HEK293T (cell line): ENCODE measurements around the gene ARL4D.
"Not testable (repeated sequence)": the region's sequence is repeated elsewhere in the genome, so short reads cannot be mapped to it uniquely, and the experiment has no call there.

Source experiments
- CTCF ChIA-PET: fragments of 350-600 bp; formaldehyde crosslinking; extraction: SDS; loops from one replicate; lab custom pipeline; 2021; ENCODE audit warnings: antibody characterized with exemption, inconsistent platforms; lab: Yijun Ruan, JAX
- POLR2A ChIA-PET: fragments of 350-600 bp; formaldehyde crosslinking; extraction: SDS; loops from one replicate; lab custom pipeline; 2020; ENCODE audit warnings: antibody characterized with exemption, inconsistent platforms; lab: Yijun Ruan, JAX
- DNase-seq: peaks from one replicate; pipeline ENCODE4 v3.0.0; 2012; ENCODE audit warnings: mixed read lengths; ENCODE audit errors: extremely low spot score
- ARNT ChIP-seq: fragments of 450-650 bp; IDR thresholded peaks from 2 replicates; pipeline ENCODE4 v1.6.1; 2017; ENCODE audit warnings: mild to moderate bottlenecking
- BHLHE40 ChIP-seq: fragments of 450-650 bp; IDR thresholded peaks from 2 replicates; pipeline ENCODE4 v1.6.1; 2016; ENCODE audit warnings: mild to moderate bottlenecking, moderate library complexity, borderline replicate concordance
- CTBP1 ChIP-seq: fragments of 450-650 bp; IDR thresholded peaks from 2 replicates; pipeline ENCODE4 v1.6.1; 2016; ENCODE audit warnings: borderline replicate concordance
- ELF4 ChIP-seq: fragments of 450-650 bp; IDR thresholded peaks from 2 replicates; pipeline ENCODE4 v1.6.1; 2017; ENCODE audit warnings: antibody characterized with exemption
- FOXA1 ChIP-seq: fragments of 450-650 bp; IDR thresholded peaks from 2 replicates; pipeline ENCODE4 v1.6.1; 2016; ENCODE audit warnings: mild to moderate bottlenecking
- FOXK2 ChIP-seq: fragments of 450-650 bp; IDR thresholded peaks from 2 replicates; pipeline ENCODE4 v1.6.1; 2016; ENCODE audit warnings: mild to moderate bottlenecking
- FOXM1 ChIP-seq: fragments of 450-650 bp; IDR thresholded peaks from 2 replicates; pipeline ENCODE4 v1.6.1; 2017; ENCODE audit warnings: mild to moderate bottlenecking, borderline replicate concordance
- HDGF ChIP-seq: fragments of 450-650 bp; IDR thresholded peaks from 2 replicates; pipeline ENCODE4 v1.6.1; 2017; ENCODE audit warnings: antibody characterized with exemption, borderline replicate concordance
- L3MBTL2 ChIP-seq: fragments of 450-650 bp; conservative IDR thresholded peaks from 2 replicates; pipeline ENCODE4 v1.6.1; 2016; ENCODE audit warnings: mild to moderate bottlenecking
- LEF1 ChIP-seq: fragments of 450-650 bp; IDR thresholded peaks from 2 replicates; pipeline ENCODE4 v1.6.1; 2017; ENCODE audit warnings: mild to moderate bottlenecking, borderline replicate concordance
- NFRKB ChIP-seq: fragments of 450-650 bp; IDR thresholded peaks from 2 replicates; pipeline ENCODE4 v1.6.1; 2016; ENCODE audit warnings: mild to moderate bottlenecking, moderate library complexity
- SP1 ChIP-seq: fragments of 450-650 bp; IDR thresholded peaks from 2 replicates; pipeline ENCODE4 v1.6.1; 2017
- SUZ12 ChIP-seq: fragments of 450-650 bp; IDR thresholded peaks from 2 replicates; pipeline ENCODE4 v1.6.1; 2016; ENCODE audit warnings: mild to moderate bottlenecking
- TARDBP ChIP-seq: fragments of 450-650 bp; IDR thresholded peaks from 2 replicates; pipeline ENCODE4 v1.6.1; 2016
- ZNF384 ChIP-seq: fragments of 450-650 bp; IDR thresholded peaks from 2 replicates; pipeline ENCODE4 v1.6.1; 2016
- TF ChIP-seq, protein P1 (sequence below): fragments of 450-650 bp; IDR thresholded peaks from 2 replicates; pipeline ENCODE4 v1.6.1; 2016

The ARL4D gene

DNA sequence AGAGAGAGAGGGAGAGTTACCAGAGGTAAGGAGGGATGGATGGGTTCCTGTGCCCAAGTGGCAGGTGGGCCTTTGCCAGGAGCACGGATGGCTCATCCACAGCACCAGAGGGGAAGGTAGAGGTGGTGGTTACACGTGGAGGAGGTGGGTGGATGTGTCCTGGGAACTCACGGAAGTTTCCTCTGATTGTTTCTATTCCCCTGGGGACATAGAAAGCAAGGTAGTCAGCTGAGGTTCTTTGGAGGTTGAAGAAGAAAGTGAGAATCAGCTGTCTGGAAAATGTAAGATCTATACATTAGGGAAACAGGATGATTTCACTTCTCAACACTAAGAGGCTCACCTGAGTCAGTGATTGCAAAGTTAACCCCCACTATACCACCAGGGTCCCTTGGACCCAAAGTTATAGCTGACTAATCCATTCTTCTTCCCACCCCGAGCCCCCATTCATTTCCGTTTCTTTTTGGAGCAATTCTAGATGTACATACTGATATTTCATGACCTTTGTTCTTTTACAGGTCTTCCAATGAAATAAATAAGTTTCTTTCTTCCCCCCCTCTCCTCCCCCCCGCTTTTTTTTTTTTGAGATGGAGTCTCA is 27.5 kb upstream of the ARL4D start:
- TF ChIP-seq SP1 (no peak), BHLHE40 (no peak), FOXA1 (no peak), LEF1 (no peak)
- DNase-seq: no peak
- ChIA-PET CTCF (no interaction called here), POLR2A (interaction anchor here (5.2 to 5.7 kb wide), 2 partner anchors 15 to 24 kb away, joined by 232 to 244 read pairs; partner anchors contain the start of gene ARL4D)

DNA sequence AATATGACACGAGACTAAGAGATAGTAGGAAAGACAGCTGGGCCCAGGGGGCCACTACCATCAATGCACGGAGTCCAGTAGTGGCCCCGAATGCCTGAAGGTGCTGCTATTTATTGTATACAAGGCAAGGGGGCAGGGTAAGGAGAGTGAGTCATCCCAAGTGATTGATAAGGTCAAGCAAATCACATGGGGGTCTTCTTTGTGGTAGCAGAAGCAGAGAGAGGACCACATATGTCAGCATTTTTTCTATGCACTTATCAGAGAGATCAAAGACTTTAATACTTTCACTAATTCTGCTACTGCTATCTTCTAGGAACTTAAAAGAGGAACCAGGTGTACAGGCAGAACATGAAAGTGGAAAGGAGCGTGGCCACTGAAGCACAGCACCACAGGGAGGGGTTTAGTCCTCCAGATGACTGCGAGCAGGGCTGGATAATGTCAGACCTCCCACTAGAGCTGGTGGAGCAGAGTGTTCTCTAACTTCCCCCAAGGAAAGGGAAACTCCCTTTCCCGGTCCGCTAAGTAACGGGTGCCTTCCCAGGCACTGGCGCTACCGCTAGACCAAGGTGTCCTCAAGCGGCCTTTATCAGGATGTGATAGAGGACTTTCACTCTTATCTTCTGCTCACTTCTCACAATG is 26.4 kb upstream of the ARL4D start:
- CTCF ChIA-PET: no interaction called here
- POLR2A ChIA-PET: interaction anchor here (1.2 kb wide), 2 partner anchors 16 to 57 kb away, joined by 5 to 10 read pairs; no protein-coding TSS in a partner anchor
- TF ChIP-seq FOXM1: no peak
- no peak for DNase-seq

DNA sequence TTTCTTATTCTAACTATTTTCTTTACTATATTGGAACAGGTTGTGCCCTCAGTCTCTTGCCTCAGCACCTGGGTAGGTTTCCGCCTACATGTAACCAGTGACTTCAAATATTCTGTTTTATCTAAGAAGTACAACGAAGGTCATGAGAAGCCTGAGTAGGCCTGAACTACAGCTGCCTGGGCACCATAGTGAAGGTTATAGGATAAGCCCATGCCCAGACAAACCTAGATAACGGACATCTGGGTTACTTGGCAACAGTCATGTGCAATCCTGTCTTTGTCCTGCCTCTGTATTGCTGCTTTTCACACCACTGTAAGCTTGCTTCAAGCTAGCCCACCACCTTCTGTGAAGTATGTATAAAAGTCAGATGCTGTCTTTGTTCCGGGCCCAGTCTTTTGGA is 25.4 kb upstream of the ARL4D start:
- no peak for DNase-seq
- CTCF ChIA-PET: no interaction called here
- POLR2A ChIA-PET: interaction anchor here (1.2 kb wide), 2 partner anchors 15 to 58 kb away, joined by 5 to 10 read pairs; no protein-coding TSS in a partner anchor

DNA sequence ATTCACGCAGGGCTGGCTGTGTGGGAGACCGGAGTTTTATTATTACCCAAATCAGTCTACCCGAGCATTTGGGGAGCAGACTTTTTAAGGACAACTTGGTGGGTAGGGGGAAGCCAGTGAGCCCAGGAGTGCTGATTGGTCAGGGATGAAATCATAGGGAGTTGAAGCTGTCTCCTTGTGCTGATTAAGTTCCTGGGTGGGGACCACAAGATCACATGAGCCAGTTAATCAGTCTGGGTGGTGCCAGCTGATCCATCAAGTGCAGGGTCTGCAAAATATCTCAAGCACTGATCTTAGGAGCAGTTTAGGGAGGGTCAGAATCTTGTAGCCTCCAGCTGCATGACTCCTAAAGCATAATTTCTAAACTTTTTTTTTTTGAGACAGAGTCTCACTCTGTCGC is 22.9 kb upstream of the ARL4D start:
- CTCF ChIA-PET, DNase-seq: not testable (repeated sequence)
- POLR2A ChIA-PET: interaction anchor here (1.0 to 5.4 kb wide), 3 partner anchors 7 to 23 kb away, joined by 3 to 55 read pairs (median 9); partner anchors contain the start of gene ARL4D

More for the DNA sequence above, 25.4 kb upstream of the ARL4D start:
- TF ChIP-seq FOXA1 (no peak), BHLHE40 (no peak), FOXK2 (no peak)

DNA sequence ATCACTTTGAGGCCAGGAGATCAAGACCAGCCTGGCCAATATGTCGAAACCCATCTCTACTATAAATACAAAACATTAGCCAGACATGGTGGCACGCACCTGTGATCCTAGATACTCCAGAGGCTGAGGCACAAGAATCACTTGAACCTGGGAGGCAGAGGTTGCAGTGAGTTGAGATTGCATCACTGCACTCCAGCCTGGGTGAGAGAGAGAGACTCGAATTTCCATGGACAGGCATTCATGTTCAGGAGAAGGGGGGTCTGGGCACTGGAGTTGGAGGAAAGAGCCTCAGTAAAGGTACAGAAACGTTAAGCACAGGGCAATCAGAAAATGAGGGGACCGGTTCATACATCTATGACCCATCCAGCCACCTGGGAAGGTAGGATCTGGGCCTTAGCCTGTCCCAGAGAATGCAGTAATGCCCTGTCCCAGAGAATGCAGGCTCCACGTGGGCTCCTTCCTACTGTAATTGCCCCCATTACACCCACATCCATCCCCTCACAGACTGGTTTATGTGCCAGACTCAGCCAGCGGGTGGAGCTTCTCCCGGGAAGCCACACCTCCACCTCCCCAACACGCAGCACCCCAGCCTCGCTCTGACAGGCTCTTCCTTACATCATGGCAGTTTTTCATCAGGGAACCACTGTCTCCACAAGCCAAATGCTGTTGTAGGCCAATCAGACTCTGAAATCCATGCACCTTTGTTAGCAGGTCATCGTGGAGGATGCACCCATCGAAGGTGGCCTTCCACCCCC is 21.6 kb upstream of the ARL4D start:
- DNase-seq: no peak
- CTCF ChIA-PET: no interaction called here
- POLR2A ChIA-PET: interaction anchor here (5.4 kb wide), 1 partner anchor 8 kb away, joined by 55 read pairs; no protein-coding TSS in a partner anchor
- TF ChIP-seq BHLHE40 (no peak), CTBP1 (no peak), NFRKB (no peak), SP1 (no peak), ARNT (no peak), SUZ12 (no peak), LEF1 (no peak), ELF4 (no peak), FOXM1 (no peak), FOXK2 (no peak), L3MBTL2 (no peak)
- TF ChIP-seq, protein P1, sequence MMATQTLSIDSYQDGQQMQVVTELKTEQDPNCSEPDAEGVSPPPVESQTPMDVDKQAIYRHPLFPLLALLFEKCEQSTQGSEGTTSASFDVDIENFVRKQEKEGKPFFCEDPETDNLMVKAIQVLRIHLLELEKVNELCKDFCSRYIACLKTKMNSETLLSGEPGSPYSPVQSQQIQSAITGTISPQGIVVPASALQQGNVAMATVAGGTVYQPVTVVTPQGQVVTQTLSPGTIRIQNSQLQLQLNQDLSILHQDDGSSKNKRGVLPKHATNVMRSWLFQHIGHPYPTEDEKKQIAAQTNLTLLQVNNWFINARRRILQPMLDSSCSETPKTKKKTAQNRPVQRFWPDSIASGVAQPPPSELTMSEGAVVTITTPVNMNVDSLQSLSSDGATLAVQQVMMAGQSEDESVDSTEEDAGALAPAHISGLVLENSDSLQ: no peak

DNA sequence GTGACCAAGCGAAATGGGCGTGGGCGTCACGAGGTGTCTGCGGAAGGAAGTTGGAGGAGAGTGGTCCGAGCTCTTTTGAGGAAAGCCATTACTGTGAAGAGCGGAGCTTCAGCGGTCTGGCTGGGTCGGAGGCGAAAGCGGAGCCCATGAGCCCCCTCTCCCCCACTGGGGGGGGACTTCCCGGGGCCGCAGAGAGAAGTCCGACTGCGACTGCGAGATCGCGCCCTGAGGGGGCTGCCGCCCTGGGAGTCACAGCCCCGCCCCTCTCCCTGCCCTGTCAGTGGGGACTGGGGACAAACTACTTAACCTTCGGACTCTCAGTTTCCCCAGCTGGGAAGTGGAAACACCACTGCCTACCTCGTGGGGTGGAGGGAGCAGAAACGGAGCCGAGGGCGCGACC is 20.0 kb upstream of the ARL4D start:
- ChIA-PET POLR2A (interaction anchor here (1.3 to 5.4 kb wide), 3 partner anchors 10 to 381 kb away, joined by 3 to 55 read pairs (median 11); partner anchors contain the start of gene RPL27), CTCF (interaction anchor here (1.0 kb wide), 1 partner anchor 9 kb away, joined by 4 read pairs; no protein-coding TSS in a partner anchor)
- DNase-seq: no peak
- TF ChIP-seq BHLHE40: no peak
- TF ChIP-seq L3MBTL2: no peak
- TF ChIP-seq LEF1: no peak
- TF ChIP-seq FOXK2: no peak
- TF ChIP-seq SP1: no peak
- no peak for TF ChIP-seq CTBP1

DNA sequence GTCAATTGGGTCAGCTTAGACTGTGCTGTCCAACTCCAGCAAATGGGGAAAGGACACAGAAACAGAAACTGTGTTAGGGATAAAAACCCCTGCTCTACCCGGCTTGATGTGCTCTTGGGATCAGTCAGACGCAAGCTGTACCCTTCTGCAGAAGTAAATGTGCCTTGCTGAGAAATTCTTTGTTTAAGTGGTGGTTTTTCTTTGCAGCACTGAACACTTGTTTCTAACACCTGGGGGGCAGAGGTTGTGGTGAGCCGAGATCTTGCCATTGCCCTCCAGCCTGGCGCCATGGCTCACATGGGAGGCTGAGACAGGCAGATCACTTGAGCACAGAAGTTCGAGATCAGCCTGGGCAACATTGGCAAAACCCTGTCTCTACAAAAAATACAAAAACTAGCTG is 18.5 kb upstream of the ARL4D start:
- POLR2A ChIA-PET: interaction anchor here (0.6 to 5.4 kb wide), 3 partner anchors 8 to 230 kb away, joined by 3 to 55 read pairs (median 11); no protein-coding TSS in a partner anchor
- CTCF ChIA-PET: interaction anchor here (1.0 kb wide), 1 partner anchor 104 kb away, joined by 4 read pairs; the partner anchor contains the start of gene DHX8

More for the DNA sequence above, 18.5 kb upstream of the ARL4D start:
- DNase-seq: no peak
- no peak for TF ChIP-seq ARNT
- no peak for TF ChIP-seq FOXA1
- no peak for TF ChIP-seq FOXK2
- TF ChIP-seq, protein P1: no peak
- TF ChIP-seq ZNF384: no peak
- TF ChIP-seq CTBP1: no peak
- no peak for TF ChIP-seq SP1
- no peak for TF ChIP-seq LEF1
- no peak for TF ChIP-seq HDGF
- no peak for TF ChIP-seq ELF4
- no peak for TF ChIP-seq L3MBTL2
- TF ChIP-seq BHLHE40: no peak
- no peak for TF ChIP-seq NFRKB
- TF ChIP-seq SUZ12: no peak
- TF ChIP-seq TARDBP: no peak
- TF ChIP-seq FOXM1: no peak
